Vagina (tissue), 2 donors: Measurements from ENCODE around the gene RPS6KB2. TPM values are rescaled to one million over a fixed set of nuclear protein-coding genes. Genes with fewer than 3 reads are reported as not detected.
"Not testable (repeated sequence)": the region's sequence is repeated elsewhere in the genome, so short reads cannot be mapped to it uniquely, and the experiment has no call there.

Source experiments
- DNase-seq, 2 donors: peaks; one replicate each; pipeline ENCODE4 v3.0.0-alpha.2; 2017; ENCODE audit errors: extremely low spot score in 2 of 2
- H3K27ac ChIP-seq: fragments of 200-600 bp; sonication (generic); one replicate; pipeline ENCODE4 v1.5.1; 2019
- H3K27me3 ChIP-seq: fragments of 200-600 bp; sonication (generic); one replicate; pipeline ENCODE4 v1.5.1; 2019
- H3K36me3 ChIP-seq, 2 donors: fragments of 200-600 bp; sonication (generic); one replicate each; pipeline ENCODE4 v1.5.1; 2017 to 2019
- H3K4me1 ChIP-seq: fragments of 200-600 bp; sonication (generic); one replicate; pipeline ENCODE4 v1.5.1; 2019
- H3K4me3 ChIP-seq, 2 donors: fragments of 200-600 bp; sonication (generic); 1 replicate in 1 of 2; 2 replicates in 1 of 2; pipeline ENCODE4 v1.5.1; 2016 to 2019
- H3K9me3 ChIP-seq: fragments of 200-600 bp; sonication (generic); one replicate; pipeline ENCODE4 v1.5.1; 2019
- CTCF ChIP-seq, 3 experiments: fragments of 450-650 bp in 2 of 3; fragments of 200-600 bp in 1 of 3; sonication (generic) in 1 of 3; IDR thresholded peaks; one replicate each; pipeline ENCODE4 v1.5.1; 2017 to 2019; ENCODE audit warnings: antibody characterized with exemption in 3 of 3, mild to moderate bottlenecking in 2 of 3, moderate library complexity in 2 of 3
- POLR2A ChIP-seq, 2 donors: fragments of 450-650 bp; IDR thresholded peaks; one replicate each; pipeline ENCODE4 v1.6.1; 2017; ENCODE audit warnings: antibody characterized with exemption in 2 of 2, mild to moderate bottlenecking in 2 of 2, moderate library complexity in 2 of 2
- POLR2AphosphoS5 ChIP-seq, 2 donors: sonication (generic); formaldehyde crosslinking; IDR thresholded peaks; one replicate each; pipeline ENCODE4 v1.9.0; 2017; ENCODE audit warnings: antibody characterized with exemption in 2 of 2, mild to moderate bottlenecking in 2 of 2, low read depth in 1 of 2; ENCODE audit not compliant: insufficient read depth in 1 of 2
- intact Hi-C: fragments of 100-400 bp; cut with DNase I; formaldehyde crosslinking; loops from one replicate; pipeline ENCODE4 v1.15.1; 2023
- total RNA-seq: library from RNA; depleted of rRNA; stranded (reverse); fragments of >200 nt; gene quantifications from one replicate; pipeline ENCODE4 v1.2.3, GENCODE V29; 2016

The RPS6KB2 gene
- total RNA-seq, 1 donor from 2014 or later = 50.6 TPM

DNA sequence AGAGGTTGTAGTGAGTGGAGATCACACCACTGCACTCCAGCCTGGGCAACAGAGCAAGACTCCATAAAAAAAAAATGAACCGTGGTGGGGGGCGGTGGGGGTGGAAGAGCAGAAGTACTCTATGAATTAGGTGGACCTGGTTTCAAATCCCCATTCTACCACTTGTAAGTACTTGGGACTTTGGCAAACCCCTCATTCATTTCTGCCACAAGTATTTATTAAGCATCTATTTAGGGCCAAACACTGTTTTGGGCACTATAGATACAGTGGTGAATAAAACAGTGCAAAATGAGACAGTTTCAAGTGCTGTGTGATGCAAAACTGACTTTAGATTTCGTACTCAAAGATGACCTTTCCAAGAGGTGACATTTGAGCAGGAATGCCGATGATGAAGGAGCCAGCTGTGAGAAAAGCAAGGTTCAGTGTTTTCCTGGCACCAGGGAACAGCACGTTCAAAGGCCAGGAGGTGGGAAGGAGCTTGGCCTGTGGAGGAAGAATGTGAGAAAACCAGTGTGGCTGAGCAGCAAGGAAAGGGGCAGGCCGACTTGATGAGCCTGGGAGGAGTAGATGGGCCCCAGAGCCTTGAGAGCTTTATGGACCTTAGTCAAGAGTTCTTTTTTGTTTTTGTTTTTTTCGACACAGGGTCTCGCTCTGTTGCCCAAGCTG lies 42.2 kb downstream of the RPS6KB2 start:
- Histone ChIP-seq H3K9me3 (no peaks in the 10 kb centered on the region), H3K27ac (no peak overlapping the region), H3K27me3 (no peaks in the 10 kb centered on the region), H3K4me1 (peaks cover 36% of the 10 kb centered on the region), H3K4me3 (no peak overlapping the region), H3K36me3 (no peaks in the 10 kb centered on the region)
- TF ChIP-seq POLR2AphosphoS5 (IDR thresholded peaks at IDR 0.05; ENCODE audit: insufficient read depth in 1 of 2, low read depth in 1 of 2) = no peak
- no peak for TF ChIP-seq CTCF (IDR thresholded peaks at IDR 0.05)
- no peak for TF ChIP-seq POLR2A (IDR thresholded peaks at IDR 0.05)
- no peak for DNase-seq
- intact Hi-C loops = no loop called here

- no peaks in the 10 kb centered on the region for H3K27me3 ChIP-seq
- no peaks in the 10 kb centered on the region for H3K36me3 ChIP-seq
- no peak overlapping the region for H3K4me3 ChIP-seq
- TF ChIP-seq CTCF (IDR thresholded peaks at IDR 0.05) (no peak), POLR2A (IDR thresholded peaks at IDR 0.05) (no peak), POLR2AphosphoS5 (IDR thresholded peaks at IDR 0.05; ENCODE audit: insufficient read depth in 1 of 2, low read depth in 1 of 2) (no peak)
- no peak overlapping the region for H3K27ac ChIP-seq
- DNase-seq = no peak
- no peaks in the 10 kb centered on the region for H3K9me3 ChIP-seq
- H3K4me1 ChIP-seq = peaks cover 13% of the 10 kb centered on the region
- intact Hi-C loops = no loop called here
Measured at GRCh38 chr11:67472882-67473281, 44.6 kb downstream of the RPS6KB2 start.

DNA sequence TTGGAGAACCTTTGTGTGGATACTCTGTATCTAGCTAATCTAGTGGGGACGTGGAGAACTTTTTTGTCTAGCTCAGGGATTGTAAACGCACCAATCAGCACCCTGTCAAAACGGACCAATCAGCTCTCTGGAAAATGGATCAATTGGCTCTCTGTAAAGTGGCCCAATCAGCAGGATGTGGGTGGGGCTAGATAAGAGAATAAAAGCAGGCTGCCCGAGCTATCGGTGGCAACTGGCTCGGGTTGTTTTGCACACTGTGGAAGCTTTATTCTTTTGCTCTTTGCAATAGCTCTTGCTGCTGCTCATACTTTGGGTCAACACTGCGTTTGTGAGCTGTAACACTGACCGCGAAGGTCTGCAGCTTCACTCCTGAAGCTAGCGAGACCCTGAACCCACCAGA lies 48.4 kb downstream of the RPS6KB2 start:
- intact Hi-C loops = not testable (repeated sequence)

DNA sequence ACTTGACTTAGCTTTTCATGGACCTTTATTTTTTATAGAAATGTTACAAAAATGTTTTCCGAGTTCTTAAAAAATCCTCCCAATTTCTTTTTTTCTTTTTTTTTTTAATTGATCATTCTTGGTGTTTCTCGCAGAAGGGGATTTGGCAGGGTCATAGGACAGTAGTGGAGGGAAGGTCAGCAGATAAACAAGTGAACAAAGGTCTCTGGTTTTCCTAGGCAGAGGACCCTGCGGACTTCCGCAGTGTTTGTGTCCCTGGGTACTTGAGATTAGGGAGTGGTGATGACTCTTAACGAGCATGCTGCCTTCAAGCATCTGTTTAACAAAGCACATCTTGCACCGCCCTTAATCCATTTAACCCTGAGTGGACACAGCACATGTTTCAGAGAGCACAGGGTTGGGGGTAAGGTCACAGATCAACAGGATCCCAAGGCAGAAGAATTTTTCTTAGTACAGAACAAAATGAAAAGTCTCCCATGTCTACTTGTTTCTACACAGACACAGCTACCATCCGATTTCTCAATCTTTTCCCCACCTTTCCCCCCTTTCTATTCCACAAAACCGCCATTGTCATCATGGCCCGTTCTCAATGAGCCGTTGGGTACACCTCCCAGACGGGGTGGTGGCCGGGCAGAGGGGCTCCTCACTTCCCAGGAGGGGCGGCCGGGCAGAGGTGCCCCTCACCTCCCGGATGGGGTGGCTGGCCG lies 49.2 kb downstream of the RPS6KB2 start:
- H3K27ac ChIP-seq, H3K4me1 ChIP-seq, H3K4me3 ChIP-seq, H3K9me3 ChIP-seq, DNase-seq, H3K36me3 ChIP-seq, H3K27me3 ChIP-seq, intact Hi-C loops: not testable (repeated sequence)

More for the DNA sequence above, 48.4 kb downstream of the RPS6KB2 start:
- H3K27ac ChIP-seq, H3K4me3 ChIP-seq, H3K4me1 ChIP-seq, H3K27me3 ChIP-seq, H3K36me3 ChIP-seq, DNase-seq, H3K9me3 ChIP-seq: not testable (repeated sequence)

DNA sequence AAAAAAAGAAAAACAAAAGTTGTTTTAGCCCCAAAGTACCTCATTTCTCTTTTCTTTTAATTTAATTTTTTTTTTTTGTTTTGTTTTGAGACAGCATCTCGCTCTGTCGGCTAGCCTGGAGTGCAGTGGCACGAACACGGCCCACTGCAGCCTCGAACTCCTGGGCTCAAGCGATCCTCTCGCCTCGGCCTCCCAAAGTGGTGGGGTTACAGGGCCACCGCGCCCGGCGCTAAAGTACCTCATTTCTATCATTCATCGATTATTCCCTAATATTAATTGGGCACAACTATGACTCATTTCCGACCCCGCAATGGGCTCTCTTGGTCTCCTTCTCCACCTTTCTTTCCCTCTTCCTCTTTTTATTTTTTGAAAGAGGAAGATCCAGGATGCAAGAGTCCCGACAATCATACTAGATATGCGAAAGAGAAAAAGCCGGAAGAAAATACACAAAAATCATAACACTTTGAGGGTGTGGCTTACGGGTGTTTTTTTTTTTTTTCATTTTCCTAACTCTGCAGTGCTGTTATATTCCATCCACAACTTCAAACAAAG lies 54.1 kb downstream of the RPS6KB2 start:
- H3K4me1 ChIP-seq = peaks cover 33% of the 10 kb centered on the region
- no peaks in the 10 kb centered on the region for H3K9me3 ChIP-seq
- peak overlapping the region; percentile 78 for H3K27ac ChIP-seq
- H3K27me3 ChIP-seq = no peaks in the 10 kb centered on the region
- no peak for DNase-seq
- H3K36me3 ChIP-seq = peaks cover 0 to 3% of the 10 kb centered on the region in 2 donors
- intact Hi-C loops = no loop called here
- TF ChIP-seq CTCF (IDR thresholded peaks at IDR 0.05) (no peak), POLR2AphosphoS5 (IDR thresholded peaks at IDR 0.05; ENCODE audit: insufficient read depth in 1 of 2, low read depth in 1 of 2) (no peak), POLR2A (IDR thresholded peaks at IDR 0.05) (no peak)
- peak overlapping the region; percentile 55 to 61 for H3K4me3 ChIP-seq
